Type B pancreatic cell (in vitro differentiated cells): Measurements from ENCODE around the gene NUPR1. TPM values are rescaled to one million over a fixed set of nuclear protein-coding genes. Genes with fewer than 3 reads are reported as not detected.
"Not testable (repeated sequence)": the region's sequence is repeated elsewhere in the genome, so short reads cannot be mapped to it uniquely, and the experiment has no call there.

Experiments used
- DNase-seq: peaks from one replicate; pipeline ENCODE4 v3.0.0; 2021; ENCODE audit warnings: mixed read lengths; ENCODE audit not compliant: unreplicated experiment; ENCODE audit errors: extremely low spot score
- H3K27ac Mint-ChIP-seq: 2 replicates; pipeline ENCODE4 v1.8.0; 2021; ENCODE audit warnings: mild to moderate bottlenecking, mixed read lengths
- H3K27me3 Mint-ChIP-seq: 2 replicates; pipeline ENCODE4 v1.8.0; 2021; ENCODE audit warnings: mixed read lengths
- H3K36me3 Mint-ChIP-seq: 2 replicates; pipeline ENCODE4 v1.8.0; 2021; ENCODE audit warnings: mixed read lengths
- H3K4me1 Mint-ChIP-seq: one replicate; pipeline ENCODE4 v1.8.0; 2021; ENCODE audit warnings: mixed read lengths; ENCODE audit not compliant: unreplicated experiment
- H3K4me3 Mint-ChIP-seq: 2 replicates; pipeline ENCODE4 v1.8.0; 2021; ENCODE audit warnings: mild to moderate bottlenecking, mixed read lengths
- H3K9me3 Mint-ChIP-seq: 2 replicates; pipeline ENCODE4 v1.8.0; 2021; ENCODE audit warnings: mixed read lengths
- total RNA-seq: library from RNA; stranded (reverse); gene quantifications from 2 replicates; pipeline ENCODE4 v1.2.1, GENCODE V29; 2021; ENCODE audit warnings: low replicate concordance
- TF ChIP-seq, protein P1 (sequence below): fragments of 200-600 bp; sonication (generic); conservative IDR thresholded peaks from 2 replicates; pipeline ENCODE4 v1.5.0; 2021; ENCODE audit warnings: antibody characterized with exemption, mild to moderate bottlenecking

The NUPR1 gene
- total RNA-seq, 1 donor from 2014 or later: 1.2 TPM

DNA sequence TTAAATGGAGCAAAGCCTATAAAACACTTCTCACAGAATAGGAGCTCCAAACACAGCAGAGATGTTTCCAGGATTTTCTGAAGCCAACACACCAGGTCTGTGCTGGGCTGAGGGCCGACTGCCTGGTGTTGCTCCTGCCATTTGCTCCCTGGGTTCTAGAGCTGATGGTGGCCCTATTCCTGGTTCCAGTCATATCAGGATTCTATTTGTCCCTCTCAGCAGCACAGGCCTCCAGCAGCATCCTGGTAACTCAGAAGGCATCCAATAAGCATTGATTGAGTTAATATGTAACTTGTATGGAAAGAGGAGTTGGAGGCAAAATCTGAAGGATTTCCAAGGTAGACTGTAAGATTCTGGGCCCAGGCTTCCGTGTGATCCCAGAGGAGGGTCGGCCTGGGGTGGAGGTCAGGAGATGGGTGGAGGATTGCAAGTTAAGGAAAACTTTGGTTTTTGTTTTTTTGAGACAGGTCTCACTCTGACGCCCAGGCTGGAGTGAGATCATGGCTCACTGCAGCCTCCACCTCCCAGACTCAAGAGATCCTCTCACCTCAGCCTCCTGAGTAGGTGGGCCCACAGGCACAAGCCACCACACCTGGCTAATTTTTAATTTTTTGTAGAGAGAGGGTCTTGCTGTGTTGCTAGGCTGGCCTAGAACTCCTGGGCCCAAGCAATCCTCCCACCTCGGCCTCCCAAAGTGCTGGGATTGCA is 5.7 kb downstream of the NUPR1 start:
- DNase-seq: no peak
- Mint-ChIP-seq H3K27ac (no peak overlapping the region), H3K27me3 (no peaks in the 10 kb centered on the region), H3K4me1 (peaks cover 7% of the 10 kb centered on the region), H3K4me3 (no peak overlapping the region), H3K9me3 (no peaks in the 10 kb centered on the region), H3K36me3 (no peaks in the 10 kb centered on the region)
- TF ChIP-seq, protein P1, sequence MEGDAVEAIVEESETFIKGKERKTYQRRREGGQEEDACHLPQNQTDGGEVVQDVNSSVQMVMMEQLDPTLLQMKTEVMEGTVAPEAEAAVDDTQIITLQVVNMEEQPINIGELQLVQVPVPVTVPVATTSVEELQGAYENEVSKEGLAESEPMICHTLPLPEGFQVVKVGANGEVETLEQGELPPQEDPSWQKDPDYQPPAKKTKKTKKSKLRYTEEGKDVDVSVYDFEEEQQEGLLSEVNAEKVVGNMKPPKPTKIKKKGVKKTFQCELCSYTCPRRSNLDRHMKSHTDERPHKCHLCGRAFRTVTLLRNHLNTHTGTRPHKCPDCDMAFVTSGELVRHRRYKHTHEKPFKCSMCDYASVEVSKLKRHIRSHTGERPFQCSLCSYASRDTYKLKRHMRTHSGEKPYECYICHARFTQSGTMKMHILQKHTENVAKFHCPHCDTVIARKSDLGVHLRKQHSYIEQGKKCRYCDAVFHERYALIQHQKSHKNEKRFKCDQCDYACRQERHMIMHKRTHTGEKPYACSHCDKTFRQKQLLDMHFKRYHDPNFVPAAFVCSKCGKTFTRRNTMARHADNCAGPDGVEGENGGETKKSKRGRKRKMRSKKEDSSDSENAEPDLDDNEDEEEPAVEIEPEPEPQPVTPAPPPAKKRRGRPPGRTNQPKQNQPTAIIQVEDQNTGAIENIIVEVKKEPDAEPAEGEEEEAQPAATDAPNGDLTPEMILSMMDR: no peak

DNA sequence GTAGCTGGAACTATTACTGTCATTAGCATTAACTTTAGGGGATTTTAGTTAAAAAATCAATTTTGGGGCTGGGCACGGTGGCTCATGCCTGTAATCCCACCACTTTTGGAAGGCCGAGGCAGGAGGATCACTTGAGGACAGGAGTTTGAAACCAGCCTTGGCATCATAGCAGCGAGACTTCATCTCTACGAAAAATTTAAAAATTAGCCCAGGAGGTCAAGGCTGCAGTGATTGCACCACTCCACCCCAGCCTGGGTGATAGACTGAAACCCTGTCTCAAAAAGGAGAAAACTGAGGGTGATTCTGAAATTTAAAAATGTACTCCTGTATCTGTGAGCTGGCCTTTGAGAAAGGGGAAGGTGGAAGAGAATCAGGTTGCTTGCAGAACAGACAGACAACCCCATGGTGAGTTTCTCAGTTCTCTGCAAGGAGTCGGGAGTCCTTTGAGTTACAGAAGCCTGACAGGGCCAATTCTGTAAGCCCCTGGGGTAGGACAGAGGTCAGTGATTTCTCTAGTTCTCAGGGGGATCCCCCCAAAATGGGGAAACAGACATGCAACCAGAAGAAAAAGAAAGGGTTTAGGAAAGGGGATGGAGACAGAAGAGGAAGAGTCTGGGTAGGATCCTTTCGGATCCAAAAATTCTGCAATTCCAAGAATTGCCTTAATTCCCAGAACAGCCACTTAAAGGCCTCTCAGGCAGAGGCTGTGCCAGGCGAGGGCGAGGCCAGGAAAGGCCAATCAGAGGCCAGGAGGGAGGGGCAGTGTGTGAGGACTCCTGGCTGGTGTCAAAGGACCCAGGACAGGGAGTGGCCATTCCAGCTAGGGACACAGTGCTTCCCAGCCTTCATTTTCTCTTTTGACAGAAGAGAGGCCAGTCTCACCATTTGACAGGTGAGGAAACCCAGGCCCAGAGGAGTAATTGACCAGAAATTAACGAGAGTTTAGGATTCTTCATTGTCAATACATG is 6.7 kb downstream of the NUPR1 start:
- H3K4me1 Mint-ChIP-seq: peaks cover 7% of the 10 kb centered on the region

DNA sequence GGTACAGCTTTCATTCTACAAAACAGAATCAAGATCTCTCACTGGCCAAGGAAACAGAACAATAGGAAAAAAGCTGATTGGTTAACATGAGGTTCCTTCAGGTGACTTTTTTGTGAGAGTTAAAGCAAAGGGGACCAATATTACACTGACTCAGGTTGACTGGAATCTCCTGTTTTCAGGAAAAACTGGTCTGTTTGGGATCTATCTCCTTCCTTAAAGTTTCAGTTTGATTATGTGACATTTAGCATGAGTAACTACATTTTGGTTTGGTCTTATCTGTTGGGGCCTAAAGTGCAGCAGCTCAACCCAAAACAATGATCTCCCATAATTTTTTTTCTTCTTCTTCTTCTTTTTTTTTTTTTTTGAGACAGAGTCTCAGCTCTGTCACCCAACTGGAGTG is 9.7 kb downstream of the NUPR1 start:
- H3K4me3 Mint-ChIP-seq: no peak overlapping the region
- TF ChIP-seq, protein P1: no peak
- H3K36me3 Mint-ChIP-seq: no peaks in the 10 kb centered on the region
- H3K4me1 Mint-ChIP-seq: peaks cover 7% of the 10 kb centered on the region
- peak overlapping the region; percentile 62 for H3K27ac Mint-ChIP-seq
- H3K27me3 Mint-ChIP-seq: no peaks in the 10 kb centered on the region
- no peak for DNase-seq
- no peaks in the 10 kb centered on the region for H3K9me3 Mint-ChIP-seq

More for the DNA sequence above, 6.7 kb downstream of the NUPR1 start:
- Mint-ChIP-seq H3K27ac (peak overlapping the region; percentile 48), H3K9me3 (no peaks in the 10 kb centered on the region), H3K4me3 (no peak overlapping the region), H3K36me3 (no peaks in the 10 kb centered on the region), H3K27me3 (no peaks in the 10 kb centered on the region)
- no peak for DNase-seq
- TF ChIP-seq, protein P1: no peak

DNA sequence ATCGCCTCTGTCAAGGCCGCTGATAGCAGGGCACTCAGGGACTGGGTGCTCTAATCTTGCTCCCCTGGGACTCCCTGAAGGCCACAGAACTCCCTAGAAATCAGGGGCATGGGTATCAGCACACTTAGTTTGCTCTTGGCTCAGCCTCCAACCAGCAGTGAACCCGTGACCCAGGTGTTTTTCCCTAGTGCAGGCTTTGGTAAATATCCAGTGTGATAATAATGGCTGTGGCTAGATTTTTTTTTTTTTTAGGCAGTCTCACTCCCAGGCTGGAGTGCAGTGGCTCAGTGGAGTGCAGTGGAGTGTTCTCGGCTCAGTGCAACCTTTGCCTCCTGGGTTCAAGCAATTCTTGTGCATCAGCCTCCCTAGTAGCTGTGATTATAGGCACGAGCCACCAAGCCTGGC is 10.3 kb downstream of the NUPR1 start:
- no peaks in the 10 kb centered on the region for H3K9me3 Mint-ChIP-seq
- DNase-seq: no peak
- TF ChIP-seq, protein P1: no peak
- H3K4me1 Mint-ChIP-seq: peaks cover 7% of the 10 kb centered on the region
- no peaks in the 10 kb centered on the region for H3K27me3 Mint-ChIP-seq
- H3K36me3 Mint-ChIP-seq: no peaks in the 10 kb centered on the region
- H3K27ac Mint-ChIP-seq: peak overlapping the region; percentile 62
- no peak overlapping the region for H3K4me3 Mint-ChIP-seq

GRCh38 chr16:28527985-28528384 is 10.8 kb downstream of the NUPR1 start:
- Mint-ChIP-seq H3K27ac (no peak overlapping the region), H3K4me3 (no peak overlapping the region), H3K27me3 (no peaks in the 10 kb centered on the region), H3K4me1 (peaks cover 7% of the 10 kb centered on the region), H3K9me3 (no peaks in the 10 kb centered on the region), H3K36me3 (no peaks in the 10 kb centered on the region)
- TF ChIP-seq, protein P1: no peak
- DNase-seq: no peak

- not testable (repeated sequence) for H3K9me3 Mint-ChIP-seq, H3K27me3 Mint-ChIP-seq, H3K4me1 Mint-ChIP-seq, H3K36me3 Mint-ChIP-seq, DNase-seq, H3K4me3 Mint-ChIP-seq
- peak overlapping the region; percentile 82 for H3K27ac Mint-ChIP-seq
These were observed 11.5 kb downstream of the NUPR1 start for GRCh38 chr16:28527100-28527785.
